GM12892 (cell line): ENCODE results near the gene RDH5.

Experiments used
- POLR2A ChIP-seq: IDR thresholded peaks from 2 replicates; pipeline ENCODE4 v1.6.1; 2011; ENCODE audit warnings: low read depth, low read length, control low read depth
- POLR2AphosphoS5 ChIP-seq: IDR thresholded peaks from 2 replicates; pipeline ENCODE4 v1.6.1; 2011; ENCODE audit warnings: low read depth, low read length, control low read depth
- TAF1 ChIP-seq: IDR thresholded peaks from 2 replicates; pipeline ENCODE4 v1.6.1; 2011; ENCODE audit warnings: low read depth, mild to moderate bottlenecking, control low read depth, low read length, borderline replicate concordance

DNA sequence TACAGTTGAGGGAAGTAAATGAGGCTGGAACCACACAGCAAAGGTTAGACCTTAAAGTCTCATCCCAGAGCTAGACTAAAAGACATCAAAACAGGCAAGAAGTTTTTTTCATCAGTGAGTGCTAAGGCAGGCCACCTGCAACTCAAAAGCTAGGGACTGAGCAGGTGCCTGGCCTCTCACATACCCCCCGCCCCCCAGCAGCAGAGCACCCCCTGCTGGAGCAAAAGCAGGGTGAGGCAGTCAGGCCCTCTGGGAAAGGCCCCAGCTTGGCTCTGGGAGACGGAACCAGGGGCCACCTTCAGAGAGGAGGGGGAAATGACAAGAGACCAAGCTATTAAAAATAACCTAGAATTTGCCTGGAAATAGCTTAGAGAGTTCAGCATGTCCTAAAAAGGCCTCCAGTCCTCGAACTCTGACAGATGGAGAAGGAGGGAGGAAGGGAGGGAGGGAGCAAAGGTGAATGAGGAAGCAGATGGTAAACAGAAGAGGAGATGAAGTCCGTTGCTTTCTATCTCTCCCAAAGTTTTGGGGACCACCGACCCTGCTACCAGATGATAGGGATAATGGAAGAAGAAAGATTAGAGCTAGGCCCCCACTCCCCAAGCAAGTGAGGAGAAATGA, 14.3 kb upstream of the RDH5 start:
- TF ChIP-seq POLR2A (no peak), TAF1 (no peak), POLR2AphosphoS5 (no peak)
